Renal cortex interstitium (tissue), 11 donors: ENCODE measurements around the gene HSPG2. TPM values are rescaled to one million over a fixed set of nuclear protein-coding genes. Genes with fewer than 3 reads are reported as not detected.
"Not testable (repeated sequence)": the region's sequence is repeated elsewhere in the genome, so short reads cannot be mapped to it uniquely, and the experiment has no call there.

ENCODE experiments used
- DNase-seq, 11 donors: peaks; one replicate each; pipeline ENCODE4 v3.0.0-alpha.2; 2013; ENCODE audit warnings: low read depth in 9 of 11, low spot score in 4 of 11; ENCODE audit errors: extremely low read depth in 1 of 11
- polyA plus RNA-seq, 3 donors: library from polyadenylated mRNA; unstranded; fragments of 120-200 nt; gene quantifications; one replicate each; pipeline ENCODE4 v1.2.1, GENCODE V29; 2013; ENCODE audit not compliant: insufficient read length in 3 of 3

HSPG2 gene
- polyA plus RNA-seq, 3 donors, result 130 to 200 (median 188) TPM

DNA sequence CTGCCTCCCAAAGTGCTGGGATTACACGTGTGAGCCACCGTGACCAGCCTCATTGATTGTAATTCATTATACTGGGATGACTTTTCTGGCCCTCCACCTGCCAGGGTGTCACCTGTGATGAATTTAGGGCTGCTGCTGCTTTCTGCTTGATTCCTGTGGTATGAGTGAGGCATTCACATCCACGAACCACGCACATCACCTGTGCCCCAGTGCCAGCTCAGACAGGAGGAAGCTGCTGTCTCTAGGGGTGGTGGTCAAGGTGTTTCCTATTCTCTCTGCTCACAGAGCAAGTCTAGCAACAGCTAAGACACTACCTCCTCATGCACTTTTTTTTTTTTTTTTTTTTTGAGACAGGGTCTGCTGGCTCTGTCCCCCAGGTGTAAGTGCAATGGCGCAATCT, 137.4 kb downstream of the HSPG2 start:
- no peak for DNase-seq

DNA sequence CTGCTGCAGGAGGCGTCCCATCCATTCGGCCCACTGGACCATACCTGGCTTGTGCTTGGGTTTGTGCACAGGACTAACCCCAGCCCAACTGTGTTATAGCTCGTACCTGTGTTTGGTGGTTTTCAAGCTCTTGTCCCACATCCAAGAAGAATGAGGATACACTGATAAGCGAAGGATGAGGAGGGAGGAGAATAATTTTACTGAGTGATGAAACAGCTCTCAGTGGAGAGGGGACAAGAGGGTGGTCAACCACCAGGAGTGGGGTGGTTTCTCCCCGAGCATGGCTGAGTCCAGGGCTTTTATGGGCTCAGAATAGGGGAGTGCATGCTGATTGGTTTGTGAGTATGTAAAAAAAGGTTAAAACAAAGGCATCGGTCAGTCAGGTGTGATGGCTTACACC, 142.0 kb downstream of the HSPG2 start:
- no peak for DNase-seq

DNA sequence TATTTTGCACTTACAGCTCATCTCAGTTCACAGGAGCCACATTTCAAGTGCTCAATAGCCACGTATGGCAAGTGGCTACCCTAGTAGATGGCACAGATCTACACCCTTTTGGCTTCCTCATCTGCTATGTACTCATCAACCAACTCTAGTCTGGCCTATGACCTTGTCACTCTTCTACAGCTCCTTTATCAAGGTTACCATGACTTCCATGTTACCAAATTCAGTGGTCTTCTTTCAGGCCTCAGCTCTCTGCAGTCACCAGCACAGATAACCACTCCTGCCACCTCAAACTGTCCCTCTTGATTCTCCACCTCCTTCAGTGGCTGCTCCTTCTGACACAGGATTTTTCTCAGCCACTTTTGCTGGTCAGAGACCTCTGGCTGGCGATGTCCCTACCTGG, 142.5 kb downstream of the HSPG2 start:
- DNase-seq, result no peak

DNA sequence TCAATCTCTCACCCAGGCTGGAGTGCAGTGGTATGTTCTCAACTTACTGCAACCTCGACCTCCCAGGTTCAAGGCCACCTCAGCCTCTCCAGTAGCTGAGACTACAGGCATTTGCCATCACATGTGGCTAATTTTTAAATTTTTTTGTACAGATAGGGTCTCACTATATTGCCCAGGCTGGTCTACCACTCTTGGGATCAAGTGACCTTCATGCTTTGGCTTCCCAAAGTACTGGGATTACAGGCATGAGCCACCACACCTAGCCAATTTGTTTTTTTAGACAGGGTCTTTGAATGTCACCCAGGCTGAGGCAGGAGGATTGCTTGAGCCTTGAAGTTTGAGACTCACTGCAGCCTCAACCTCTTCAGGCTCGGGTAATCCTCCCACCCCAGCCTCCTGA, 144.0 kb downstream of the HSPG2 start:
- DNase-seq, result no peak

DNA sequence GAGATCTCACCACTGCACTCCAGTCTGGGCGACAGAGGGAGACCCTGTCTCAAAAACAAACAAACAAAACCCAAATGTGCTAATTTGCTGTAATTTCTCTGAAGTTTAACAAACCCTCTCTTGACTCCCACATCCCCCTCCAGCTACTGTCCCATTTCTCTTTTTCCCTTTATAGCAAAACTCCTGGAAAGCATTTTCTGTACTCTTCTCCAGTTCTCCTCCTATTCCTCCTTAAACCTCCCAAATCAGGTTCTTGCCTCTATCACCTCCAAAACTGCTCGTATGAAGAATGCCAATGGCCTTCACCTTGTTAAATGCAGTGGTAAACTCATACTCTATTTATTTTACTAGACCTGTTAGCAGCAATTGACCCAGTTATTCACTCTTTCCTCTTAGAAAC, 150.5 kb downstream of the HSPG2 start:
- no peak for DNase-seq

DNA sequence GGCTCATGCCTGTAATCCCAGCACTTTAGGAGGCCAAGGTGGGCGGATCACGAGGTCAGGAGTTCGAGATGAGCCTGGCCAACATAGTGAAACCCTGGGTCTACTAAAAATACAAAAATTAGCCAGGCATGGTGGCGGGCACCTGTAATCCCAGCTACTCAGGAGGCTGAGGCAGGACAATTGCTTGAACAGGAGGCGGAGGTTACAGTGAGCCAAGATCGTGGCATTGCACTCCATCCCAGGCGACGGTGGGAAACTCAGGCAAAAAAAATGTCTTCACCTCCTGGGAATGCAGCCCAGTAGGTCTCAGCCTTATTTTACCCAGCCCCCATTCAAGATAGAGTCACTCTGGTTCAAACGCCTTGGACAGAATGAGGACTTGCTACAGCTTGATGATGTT, 151.3 kb downstream of the HSPG2 start:
- not testable (repeated sequence) for DNase-seq

DNA sequence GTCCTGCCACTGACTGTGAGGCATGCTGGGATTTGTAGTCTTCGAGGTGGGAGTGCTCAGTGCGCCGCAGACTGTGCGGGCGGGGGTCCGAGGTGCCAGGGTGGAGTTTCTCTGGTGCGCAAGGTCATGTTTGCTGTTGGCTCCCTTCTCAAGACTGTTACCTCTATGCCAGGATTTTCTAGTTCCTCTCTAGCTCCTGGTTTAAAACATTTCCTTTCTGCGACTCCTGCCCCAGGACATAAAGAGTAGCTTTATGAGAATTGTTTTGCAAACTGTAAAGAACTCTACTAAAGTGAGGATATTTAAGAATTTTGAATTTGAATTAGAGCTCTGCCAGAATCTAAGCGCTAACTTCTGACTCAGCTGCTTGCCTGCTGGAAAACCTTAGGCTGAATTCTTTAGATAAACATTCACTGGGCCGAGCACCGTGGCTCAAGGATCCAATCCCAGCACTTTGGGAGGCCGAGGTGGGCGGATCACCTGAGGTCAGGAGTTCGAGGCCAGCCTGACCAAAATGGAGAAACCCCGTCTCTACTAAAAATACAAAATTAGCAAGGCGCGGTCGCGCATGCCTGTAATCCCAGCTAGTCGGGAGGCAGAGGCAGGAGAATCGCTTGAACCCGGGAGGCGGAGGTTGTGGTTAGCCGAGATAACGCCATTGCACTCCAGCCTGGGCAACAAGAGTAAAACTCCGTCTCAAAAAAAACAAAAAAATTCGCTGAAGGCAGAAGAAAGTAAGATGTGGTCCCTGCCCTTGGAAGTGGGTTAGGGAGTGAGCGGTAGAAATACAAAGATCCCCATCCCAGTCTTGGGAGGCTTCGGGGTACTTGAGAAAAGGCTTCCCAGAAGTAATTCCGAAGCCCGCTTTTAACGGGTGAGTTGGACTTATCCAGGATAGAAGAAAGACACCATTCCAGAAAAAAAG, 153.2 kb downstream of the HSPG2 start:
- DNase-seq, result peak in 1 of 11 donors; percentile 93

DNA sequence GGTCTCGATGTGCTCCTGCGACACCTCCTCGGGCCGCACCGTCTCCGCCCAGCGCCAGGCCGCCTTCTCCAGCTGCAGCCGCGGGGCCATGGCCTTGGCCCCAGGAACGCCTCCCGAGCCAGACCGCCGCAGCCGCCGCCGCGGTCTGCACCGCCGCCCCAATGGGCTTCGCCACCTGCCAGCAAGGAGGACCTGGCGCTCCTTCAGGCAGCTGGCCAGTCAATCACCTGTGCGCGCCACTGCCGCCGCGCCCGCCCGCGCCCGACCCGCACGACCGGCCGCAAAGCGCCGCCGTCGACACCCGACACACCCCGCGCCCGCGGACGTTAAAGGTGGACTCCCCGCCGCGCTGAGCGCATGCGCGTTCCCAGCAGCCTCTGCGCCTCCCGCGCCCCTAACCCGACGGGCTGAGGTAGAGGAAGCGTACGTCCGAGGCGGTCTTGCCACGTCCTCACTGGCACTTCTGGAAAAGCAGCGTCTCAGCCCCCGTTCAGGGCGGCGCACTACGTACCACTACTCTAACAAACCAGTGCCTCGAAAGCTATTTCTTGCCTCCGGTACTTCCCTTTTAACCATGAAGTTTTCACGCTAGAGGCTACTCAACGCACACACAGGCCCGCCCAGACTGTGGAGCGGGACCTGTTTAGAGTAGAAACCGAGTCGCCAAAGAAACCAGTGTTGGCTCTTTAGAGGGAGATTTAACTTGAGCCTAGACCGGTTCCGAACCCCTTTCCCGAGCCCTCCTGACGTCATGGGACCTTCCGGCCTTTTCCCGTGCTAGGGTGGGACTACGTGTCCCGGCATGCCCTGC, 154.0 kb downstream of the HSPG2 start, which contains the start of gene USP48:
Gene USP48 (minus strand): TSS at position 282 of the 811 bp plus-strand sequence. CDS start 192 bp downstream, at position 90.
- DNase-seq, result peak; percentile 90 to 96 (median 95)

DNA sequence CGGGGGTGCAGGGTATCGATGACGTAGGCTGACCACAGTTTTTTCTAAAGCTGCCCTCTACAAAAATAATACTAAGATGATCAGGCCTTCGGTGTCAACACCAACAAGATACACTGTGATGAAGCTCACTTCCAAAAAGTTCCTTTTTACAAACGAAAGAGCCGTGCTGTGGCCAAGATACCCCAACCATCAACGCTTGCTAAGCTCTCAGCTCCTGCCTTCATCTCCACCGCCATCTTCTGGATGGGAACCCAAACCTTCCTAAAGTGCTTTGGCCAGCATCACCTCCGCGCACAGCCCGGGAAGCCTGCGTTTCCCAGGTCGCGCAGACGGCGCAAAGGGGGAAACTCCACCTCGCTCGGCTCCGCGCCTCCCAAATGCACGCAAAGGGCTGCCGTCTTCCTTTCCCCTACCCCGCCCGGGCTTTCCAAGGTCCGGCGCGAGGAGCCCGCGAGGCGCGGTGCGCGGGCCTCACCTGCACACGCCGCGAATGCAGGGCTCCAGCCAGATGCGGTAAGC, 154.7 kb downstream of the HSPG2 start:
- DNase-seq, result peak in 9 of 11 donors; percentile 24 to 48 (median 44)

DNA sequence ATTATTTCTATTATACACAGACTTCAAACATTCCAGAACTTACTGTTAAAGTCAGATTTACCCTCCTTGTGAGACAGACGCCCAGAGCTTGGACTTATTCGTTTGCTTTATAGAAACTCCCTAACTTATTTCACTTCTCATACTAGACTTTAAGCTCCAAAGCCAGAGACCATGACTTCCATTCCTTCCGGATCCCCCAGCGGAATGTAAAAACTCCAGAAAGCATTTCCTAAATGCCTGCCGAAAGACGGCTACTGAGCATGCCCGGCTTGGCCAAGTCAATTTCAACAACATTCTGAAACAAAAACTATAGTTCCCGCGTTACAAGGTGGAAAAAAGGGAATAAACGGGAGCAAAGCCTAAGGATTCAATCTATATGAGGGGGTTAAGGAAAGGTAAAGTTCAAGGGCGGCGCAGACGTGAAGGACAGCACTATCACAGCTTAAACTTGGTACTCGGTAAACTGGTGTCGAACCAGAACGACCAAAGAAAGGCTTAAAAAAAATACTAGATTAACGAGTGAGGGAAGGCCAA, 155.2 kb downstream of the HSPG2 start:
- DNase-seq, result peak in 8 of 11 donors; percentile 17 to 46 (median 34)

DNA sequence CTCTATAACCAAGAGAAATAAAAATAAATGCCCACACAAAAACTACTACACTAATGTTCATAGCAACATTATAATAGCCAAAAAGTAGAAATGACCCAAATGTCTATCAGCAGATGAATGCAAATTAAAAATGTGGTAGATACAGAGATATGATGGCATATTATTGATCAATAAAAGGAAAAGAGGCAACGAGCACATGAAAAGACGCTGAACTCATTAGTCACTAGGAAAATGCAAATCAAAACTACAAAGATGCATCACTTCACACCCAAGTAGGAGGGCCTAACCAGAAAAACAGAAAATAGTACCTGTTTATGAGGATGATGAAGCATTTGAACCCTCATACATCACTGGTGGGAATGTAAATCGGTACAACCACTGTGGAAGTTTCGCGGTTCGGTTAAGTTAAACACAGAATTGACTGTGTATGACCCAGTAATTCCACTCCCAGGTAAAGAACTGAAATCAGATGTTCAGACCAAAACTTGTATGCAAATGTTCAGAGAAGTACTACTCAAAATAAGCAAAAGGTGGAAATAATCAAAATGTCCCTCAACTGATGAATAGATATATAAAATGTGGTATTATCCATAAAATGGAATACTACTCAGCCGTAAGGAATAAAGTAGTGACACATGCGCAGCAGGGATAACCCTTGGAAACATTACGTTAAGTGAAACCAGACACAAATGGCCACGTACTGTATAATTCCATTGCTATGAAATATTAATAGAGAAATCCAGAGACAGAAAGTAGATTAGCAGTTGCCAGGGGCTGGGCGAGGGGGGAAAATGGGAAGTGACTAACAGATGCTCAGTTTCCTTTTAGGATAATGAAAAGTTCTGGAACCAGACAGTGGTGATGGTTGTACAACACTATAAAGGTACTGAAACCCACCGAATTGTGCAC, 157.2 kb downstream of the HSPG2 start:
- no peak for DNase-seq

DNA sequence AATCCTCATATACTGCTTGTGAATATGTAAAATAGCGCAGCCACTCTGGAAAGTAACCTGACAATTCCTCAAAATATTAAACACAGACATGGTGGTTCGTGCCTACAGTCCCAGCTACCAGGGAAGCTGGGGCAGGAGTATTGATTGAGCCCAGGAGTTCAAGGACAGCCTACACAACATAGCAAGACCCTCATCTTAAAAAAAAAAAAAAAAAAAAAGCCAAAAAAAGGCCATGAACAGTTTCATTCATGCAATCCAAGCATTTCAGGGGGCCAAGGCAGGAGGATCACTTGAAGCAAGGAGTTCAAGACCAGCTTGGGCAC, 158.7 kb downstream of the HSPG2 start:
- DNase-seq, result no peak

DNA sequence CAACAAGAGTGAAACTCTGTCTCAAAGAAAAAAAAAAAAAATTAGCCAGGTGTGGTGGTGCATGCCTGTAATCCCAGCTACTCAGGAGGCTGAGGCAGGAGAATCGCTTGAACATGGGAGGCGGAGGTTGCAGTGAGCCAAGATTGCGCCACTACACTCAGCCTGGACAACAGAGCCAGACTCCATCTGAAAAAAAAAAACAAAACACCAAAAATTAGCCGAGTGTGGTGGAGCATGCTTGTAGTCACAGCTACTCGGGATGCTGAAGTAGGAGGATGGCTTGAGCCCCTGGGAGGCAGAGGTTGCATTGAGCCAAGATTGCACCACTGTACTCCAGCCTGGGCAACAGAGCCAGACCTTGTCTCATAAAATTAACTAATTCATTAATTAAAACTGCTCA, 160.2 kb downstream of the HSPG2 start:
- not testable (repeated sequence) for DNase-seq

DNA sequence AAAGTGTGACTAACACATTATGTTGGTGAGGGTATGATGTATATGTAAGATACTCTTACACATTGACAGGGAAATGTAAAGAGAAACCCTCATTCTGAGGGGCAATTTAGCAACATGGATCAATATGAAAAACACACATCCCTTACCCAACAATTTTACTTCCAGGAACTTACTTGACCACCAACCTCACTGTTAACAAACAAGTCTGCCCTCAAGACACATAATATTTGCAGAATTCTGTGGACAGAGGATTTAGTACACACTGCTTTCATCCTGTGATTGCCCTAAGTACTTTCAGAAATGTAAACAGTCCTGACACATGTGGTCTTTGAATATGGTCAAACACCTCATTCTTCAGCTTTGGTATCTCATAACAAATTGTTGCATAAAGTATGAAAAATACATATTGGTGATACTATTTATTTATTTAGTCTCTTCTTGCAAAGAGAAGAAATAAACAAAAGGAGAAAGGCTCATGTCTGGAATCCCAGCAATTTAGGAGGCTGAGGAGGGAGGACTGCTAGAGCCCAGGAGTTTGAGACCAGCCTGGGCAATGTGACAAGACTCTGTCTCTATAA, 161.0 kb downstream of the HSPG2 start:
- no peak for DNase-seq

DNA sequence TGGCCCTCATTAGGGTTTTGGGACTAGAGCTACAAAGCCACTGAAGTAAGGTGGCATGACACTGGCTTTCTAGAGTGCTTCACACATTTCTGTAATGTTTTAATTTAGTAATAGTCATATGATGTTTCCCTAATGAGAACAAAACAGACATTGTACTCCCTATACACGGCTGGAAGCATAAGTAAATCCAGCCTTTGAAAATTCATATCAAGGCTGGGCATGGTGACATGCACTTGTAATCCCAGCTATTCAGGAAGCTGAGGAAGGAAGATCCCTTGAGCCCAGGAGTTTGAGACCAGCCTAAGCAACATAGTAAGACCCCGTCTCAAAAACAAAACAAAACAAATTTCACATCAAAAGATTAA, 161.6 kb downstream of the HSPG2 start:
- no peak for DNase-seq

DNA sequence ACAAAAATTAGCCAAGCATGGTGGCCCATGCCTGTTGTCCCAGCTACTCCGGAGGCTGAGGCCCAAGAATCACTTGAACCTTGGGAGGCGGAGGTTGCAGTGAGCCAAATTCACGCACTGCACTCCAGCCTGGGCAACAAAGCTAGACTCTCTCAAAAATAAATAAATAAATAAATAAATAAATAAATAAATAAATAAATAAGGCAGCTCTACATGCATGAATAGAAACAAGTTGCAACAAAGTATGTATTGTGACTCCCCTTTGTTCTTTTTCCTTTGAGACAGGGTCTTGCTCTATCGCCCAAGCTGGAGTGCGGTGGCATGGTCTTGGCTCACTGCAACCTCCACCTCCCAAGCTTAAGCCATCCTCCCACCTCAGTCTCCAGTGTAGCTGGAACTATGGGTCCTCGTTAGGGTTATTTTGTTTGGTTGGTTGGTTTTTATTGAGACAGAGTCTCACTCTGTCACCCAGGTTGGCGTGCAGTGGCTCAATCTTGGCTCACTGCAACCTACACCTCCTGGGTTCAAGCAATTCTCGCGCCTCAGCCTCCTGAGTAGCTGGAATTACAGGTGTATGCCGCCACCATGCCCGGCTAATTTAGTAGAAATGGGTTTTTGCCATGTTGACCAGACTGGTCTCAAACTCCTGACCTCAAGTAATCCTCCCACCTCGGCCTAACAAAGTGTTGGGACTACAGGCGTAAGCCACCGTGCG, 162.1 kb downstream of the HSPG2 start:
- no peak for DNase-seq

DNA sequence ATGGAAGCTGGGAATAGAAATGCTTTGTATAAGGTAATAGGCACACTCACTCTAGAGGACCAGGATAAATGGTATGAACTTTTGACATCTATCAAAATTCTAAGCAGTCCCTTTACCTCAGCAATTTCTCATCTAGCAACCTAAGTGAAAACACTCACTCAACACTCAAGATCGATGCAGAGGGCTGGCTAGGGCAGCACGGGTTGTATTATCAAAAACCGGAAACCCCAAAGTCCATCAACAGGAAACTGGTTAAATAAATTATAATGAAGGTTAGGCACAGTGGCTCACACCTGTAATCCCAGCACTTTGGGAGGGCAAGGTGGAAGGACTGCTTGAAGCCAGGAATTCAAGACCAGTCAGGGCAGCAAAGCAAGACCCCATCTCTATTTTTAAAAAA, 163.5 kb downstream of the HSPG2 start:
- DNase-seq, result no peak
